ENCODE data around the gene ADH1B. TPM values are rescaled to one million over a fixed set of nuclear protein-coding genes. Genes with fewer than 3 reads are reported as not detected.

ADH1B gene
- total RNA-seq, 1 experiment from 2014 or later: not detected

DNA sequence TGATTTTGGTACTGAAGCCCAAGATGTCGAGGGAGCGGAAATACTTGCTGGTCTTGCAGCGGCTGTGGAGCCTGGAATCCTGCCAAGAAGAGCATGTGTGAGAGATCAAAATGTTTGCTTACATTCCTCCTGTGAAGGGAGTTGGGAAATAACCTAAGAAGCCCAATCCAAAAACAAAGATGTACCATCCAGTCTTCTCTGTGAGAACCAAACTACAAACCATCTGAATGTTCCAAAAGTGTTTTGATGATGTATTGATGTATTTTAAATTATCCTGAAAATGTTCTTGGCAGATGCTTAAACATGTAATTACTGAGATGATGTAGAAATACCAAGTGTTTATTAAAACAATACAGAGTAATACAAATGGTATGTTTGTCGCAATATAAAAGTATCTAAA is 20.3 kb downstream of the ADH1B start:
- Histone ChIP-seq H3K9me3 (ENCODE audit: insufficient read depth, low read depth) (no peaks in the 10 kb centered on the region; the same call in 1 of the 2 replicates), H3K9me2 (ENCODE audit: insufficient read depth) (no peaks in the 10 kb centered on the region), H3K27me3 (ENCODE audit: insufficient read depth, low read depth) (no peaks in the 10 kb centered on the region; the same call in 1 of the 2 replicates), H3K36me3 (ENCODE audit: low read depth) (no peaks in the 10 kb centered on the region), H3K4me3 (no peak overlapping the region), H3K27ac (no peak overlapping the region), H3K4me1 (replicated peaks; ENCODE audit: insufficient read depth) (no peaks in the 10 kb centered on the region), H3K79me2 (ENCODE audit: low read depth) (no peaks in the 10 kb centered on the region), H4K20me1 (ENCODE audit: insufficient read depth) (no peaks in the 10 kb centered on the region), H3K4me2 (no peak overlapping the region), H3F3A (ENCODE audit: insufficient read depth, low read depth) (no peaks in the 10 kb centered on the region), H2AFZ (no peak overlapping the region)
- peak in 1 of 2 experiments; percentile 10 for DNase-seq
- no peak for TF ChIP-seq EZH2 (IDR thresholded peaks at IDR 0.05; ENCODE audit: low read depth)
- TF ChIP-seq, protein P1, sequence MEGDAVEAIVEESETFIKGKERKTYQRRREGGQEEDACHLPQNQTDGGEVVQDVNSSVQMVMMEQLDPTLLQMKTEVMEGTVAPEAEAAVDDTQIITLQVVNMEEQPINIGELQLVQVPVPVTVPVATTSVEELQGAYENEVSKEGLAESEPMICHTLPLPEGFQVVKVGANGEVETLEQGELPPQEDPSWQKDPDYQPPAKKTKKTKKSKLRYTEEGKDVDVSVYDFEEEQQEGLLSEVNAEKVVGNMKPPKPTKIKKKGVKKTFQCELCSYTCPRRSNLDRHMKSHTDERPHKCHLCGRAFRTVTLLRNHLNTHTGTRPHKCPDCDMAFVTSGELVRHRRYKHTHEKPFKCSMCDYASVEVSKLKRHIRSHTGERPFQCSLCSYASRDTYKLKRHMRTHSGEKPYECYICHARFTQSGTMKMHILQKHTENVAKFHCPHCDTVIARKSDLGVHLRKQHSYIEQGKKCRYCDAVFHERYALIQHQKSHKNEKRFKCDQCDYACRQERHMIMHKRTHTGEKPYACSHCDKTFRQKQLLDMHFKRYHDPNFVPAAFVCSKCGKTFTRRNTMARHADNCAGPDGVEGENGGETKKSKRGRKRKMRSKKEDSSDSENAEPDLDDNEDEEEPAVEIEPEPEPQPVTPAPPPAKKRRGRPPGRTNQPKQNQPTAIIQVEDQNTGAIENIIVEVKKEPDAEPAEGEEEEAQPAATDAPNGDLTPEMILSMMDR (conservative IDR thresholded peaks at IDR 0.05): no peak
- CTCF ChIA-PET: no interaction called here
- intact Hi-C loops (cut with micrococcal nuclease; ENCODE audit: unreplicated experiment): no loop called here
- no TSS peak for BruUV-seq (replicated peaks)
- POLR2A ChIA-PET (ENCODE audit: unreplicated experiment): interaction anchor here (0.7 kb wide), 1 partner anchor 370 kb away, joined by 3 read pairs; no protein-coding TSS in a partner anchor

DNA sequence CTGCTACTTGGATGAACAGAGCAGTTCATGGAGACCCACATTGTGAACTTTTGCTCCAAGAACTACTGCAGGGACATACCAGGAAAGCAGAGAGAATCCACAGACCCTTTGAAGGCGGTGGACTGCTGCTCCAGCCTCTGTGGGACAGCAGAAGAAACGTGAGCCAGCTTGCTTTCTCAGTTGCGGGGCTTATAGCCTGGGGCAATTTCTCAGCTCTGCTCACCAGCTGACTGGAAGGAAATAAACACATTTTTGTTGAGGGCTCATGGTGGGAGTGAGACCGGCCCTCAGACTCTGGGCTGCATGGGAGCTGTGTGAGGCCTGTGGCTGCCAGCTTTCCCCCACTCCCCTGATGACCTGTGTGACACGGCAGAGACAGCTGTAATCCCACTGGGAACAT is 27.8 kb downstream of the ADH1B start:
- no peak for DNase-seq
- Histone ChIP-seq H3K9me2 (ENCODE audit: insufficient read depth) (no peaks in the 10 kb centered on the region; the same call in 1 of the 2 replicates), H3K27ac (no peak overlapping the region), H3K9me3 (ENCODE audit: insufficient read depth, low read depth) (no peaks in the 10 kb centered on the region; the same call in 1 of the 2 replicates), H3F3A (ENCODE audit: insufficient read depth, low read depth) (no peaks in the 10 kb centered on the region), H3K4me2 (no peak overlapping the region), H3K27me3 (ENCODE audit: insufficient read depth, low read depth) (no peaks in the 10 kb centered on the region), H3K4me1 (replicated peaks; ENCODE audit: insufficient read depth) (no peaks in the 10 kb centered on the region), H2AFZ (no peak overlapping the region), H3K79me2 (ENCODE audit: low read depth) (no peaks in the 10 kb centered on the region), H4K20me1 (ENCODE audit: insufficient read depth) (no peaks in the 10 kb centered on the region), H3K4me3 (no peak overlapping the region), H3K36me3 (ENCODE audit: low read depth) (no peaks in the 10 kb centered on the region)
- no peak for TF ChIP-seq EZH2 (IDR thresholded peaks at IDR 0.05; ENCODE audit: low read depth)
- TF ChIP-seq, protein P1 (conservative IDR thresholded peaks at IDR 0.05): no peak
- intact Hi-C loops (cut with micrococcal nuclease; ENCODE audit: unreplicated experiment): no loop called here
- ChIA-PET POLR2A (ENCODE audit: unreplicated experiment) (no interaction called here), CTCF (interaction anchor here (0.6 kb wide), 1 partner anchor 162 kb away, joined by 3 read pairs; no protein-coding TSS in a partner anchor)
- BruUV-seq (replicated peaks): no TSS peak

GRCh38 chr4:99290848-99291786 is 30.1 kb downstream of the ADH1B start, which contains the start of gene ADH1A:
ADH1A (minus strand) TSS chr4:99290985; CDS start chr4:99290914, 71 bp downstream.
- Histone ChIP-seq H3K9me2 (ENCODE audit: insufficient read depth) (no peaks in the 10 kb centered on the region; the same call in 1 of the 2 replicates), H2AFZ (peak within 1 kb of the TSS; percentile 39; the same call in 1 of the 2 replicates), H3K4me2 (no peak within 1 kb of the TSS), H3K27me3 (ENCODE audit: insufficient read depth, low read depth) (no peaks in the 10 kb centered on the region), H3K4me3 (no peak within 1 kb of the TSS), H3F3A (ENCODE audit: insufficient read depth, low read depth) (no peaks in the 10 kb centered on the region), H3K79me2 (ENCODE audit: low read depth) (no peaks in the 10 kb centered on the region), H3K27ac (no peak within 1 kb of the TSS), H3K36me3 (ENCODE audit: low read depth) (no peaks in the 10 kb centered on the region), H3K4me1 (replicated peaks; ENCODE audit: insufficient read depth) (no peaks in the 10 kb centered on the region), H3K9me3 (ENCODE audit: insufficient read depth, low read depth) (no peaks in the 10 kb centered on the region), H4K20me1 (ENCODE audit: insufficient read depth) (no peaks in the 10 kb centered on the region)
- BruUV-seq (replicated peaks): no TSS peak
- ChIA-PET CTCF (no interaction called here), POLR2A (ENCODE audit: unreplicated experiment) (no interaction called here)
- intact Hi-C loops (cut with micrococcal nuclease; ENCODE audit: unreplicated experiment): no loop called here
- no peak for DNase-seq
- no peak for TF ChIP-seq EZH2 (IDR thresholded peaks at IDR 0.05; ENCODE audit: low read depth)
- TF ChIP-seq, protein P1 (conservative IDR thresholded peaks at IDR 0.05): no peak

Measured in PC-9 (cell line).